Adipocyte (in vitro differentiated cells): ENCODE data around the gene ATP5PO.
A peak's percentile ranks its signal among the peaks of the same experiment; 100 is the strongest.

Experiments used
- DNase-seq: peaks from one replicate; pipeline ENCODE4 v3.0.0-alpha.2; 2015; ENCODE audit warnings: low read depth
- H3K27me3 ChIP-seq: replicated peaks from 2 replicates; pipeline ENCODE4 v1.7.0; 2013; ENCODE audit warnings: mild to moderate bottlenecking, low read length, moderate library complexity; ENCODE audit not compliant: control insufficient read depth, insufficient read depth
- H3K36me3 ChIP-seq: 2 replicates; pipeline ENCODE4 v1.7.0; 2013; ENCODE audit warnings: low read length, mild to moderate bottlenecking, moderate library complexity; ENCODE audit not compliant: control insufficient read depth, insufficient read depth, severe bottlenecking
- H3K4me1 ChIP-seq: 2 replicates; pipeline ENCODE4 v1.7.0; 2013; ENCODE audit warnings: mild to moderate bottlenecking, low read length, moderate library complexity; ENCODE audit not compliant: control insufficient read depth, insufficient read depth
- H3K4me3 ChIP-seq: 2 replicates; pipeline ENCODE4 v1.7.0; 2013; ENCODE audit warnings: mild to moderate bottlenecking, low read length, moderate library complexity
- H3K9ac ChIP-seq: 2 replicates; pipeline ENCODE4 v1.7.0; 2013; ENCODE audit warnings: mild to moderate bottlenecking, low read length, moderate library complexity
- H3K9me3 ChIP-seq: 2 replicates; pipeline ENCODE4 v1.7.0; 2013; ENCODE audit warnings: mild to moderate bottlenecking, low read length, moderate library complexity; ENCODE audit not compliant: control insufficient read depth

ATP5PO gene

DNA sequence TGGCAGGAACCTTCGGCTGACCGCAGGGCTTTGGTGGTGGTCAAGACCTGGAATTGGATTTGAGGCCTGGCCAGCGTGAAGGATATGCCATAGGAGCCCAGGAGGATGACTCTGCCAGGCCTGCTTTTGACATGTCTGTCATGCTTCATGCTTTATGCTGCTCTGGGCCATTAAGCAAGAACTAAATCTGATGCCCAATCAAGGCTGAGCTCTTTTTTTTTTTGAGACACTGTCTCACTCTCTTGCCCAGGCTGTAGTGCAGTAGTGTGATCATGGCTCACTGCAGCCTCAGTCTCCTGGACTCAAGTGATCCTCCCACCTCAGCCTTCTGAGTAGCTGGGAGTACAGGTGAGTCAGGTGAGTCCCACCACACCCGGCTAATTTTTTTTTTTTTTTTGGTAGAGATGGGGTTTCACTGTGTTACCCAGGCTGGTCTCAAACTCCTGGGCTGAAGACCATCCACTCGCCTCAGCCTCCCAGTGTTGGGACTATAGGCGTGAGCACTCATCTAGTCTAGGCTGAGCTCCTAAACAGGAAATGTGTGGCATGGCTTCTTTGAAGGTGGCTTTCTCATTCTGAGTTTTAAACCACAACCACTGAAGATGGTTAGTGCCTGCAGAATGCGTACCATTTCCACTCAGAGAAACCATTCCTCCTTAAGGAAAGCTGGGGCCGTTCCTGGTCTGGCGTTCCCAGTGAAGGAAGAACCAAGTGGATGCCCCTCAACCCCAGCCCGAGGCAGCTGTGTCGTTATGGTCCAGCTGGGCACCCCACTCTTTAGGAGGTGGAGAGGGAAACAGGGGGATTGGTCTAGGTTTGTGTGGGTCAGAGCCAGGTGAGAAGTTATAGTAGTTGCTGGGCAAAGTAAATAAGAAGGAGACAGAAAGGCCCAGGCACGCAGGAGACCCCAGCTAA lies 34.2 kb upstream of the ATP5PO start:
- Histone ChIP-seq H3K4me1 (peaks cover 30% of the 10 kb centered on the region), H3K4me3 (no peak overlapping the region), H3K9ac (no peak overlapping the region), H3K9me3 (peaks cover under 1% of the 10 kb centered on the region), H3K27me3 (no peaks in the 10 kb centered on the region), H3K36me3 (no peaks in the 10 kb centered on the region)
- no peak for DNase-seq

DNA sequence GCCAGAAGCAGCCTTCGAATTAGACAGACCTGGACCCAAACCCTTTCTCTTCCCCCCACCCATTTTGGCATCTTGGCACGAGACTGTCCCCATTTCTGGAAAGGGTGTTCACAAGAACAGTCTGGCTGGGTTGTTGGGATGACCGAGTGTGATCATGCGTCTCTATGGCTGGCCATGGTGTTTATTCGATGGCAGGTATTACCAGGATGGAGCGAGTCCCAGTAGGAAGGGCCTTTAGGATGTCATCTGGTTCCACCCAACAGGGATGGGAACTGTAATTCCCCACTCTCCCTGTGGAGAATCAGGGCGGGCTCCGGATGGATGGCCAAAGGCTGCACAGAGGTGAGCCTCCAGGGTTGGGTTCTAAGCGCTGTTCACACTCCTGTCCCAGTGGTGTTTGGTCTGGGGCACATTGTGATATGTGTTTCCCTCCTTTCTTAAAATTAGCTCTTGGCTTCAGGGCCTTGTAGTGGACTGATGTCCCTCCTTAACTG lies 33.4 kb upstream of the ATP5PO start:
- Histone ChIP-seq H3K4me1 (peaks cover 30% of the 10 kb centered on the region), H3K36me3 (no peaks in the 10 kb centered on the region), H3K9ac (no peak overlapping the region), H3K4me3 (no peak overlapping the region), H3K9me3 (peaks cover 4% of the 10 kb centered on the region), H3K27me3 (no peaks in the 10 kb centered on the region)
- no peak for DNase-seq

DNA sequence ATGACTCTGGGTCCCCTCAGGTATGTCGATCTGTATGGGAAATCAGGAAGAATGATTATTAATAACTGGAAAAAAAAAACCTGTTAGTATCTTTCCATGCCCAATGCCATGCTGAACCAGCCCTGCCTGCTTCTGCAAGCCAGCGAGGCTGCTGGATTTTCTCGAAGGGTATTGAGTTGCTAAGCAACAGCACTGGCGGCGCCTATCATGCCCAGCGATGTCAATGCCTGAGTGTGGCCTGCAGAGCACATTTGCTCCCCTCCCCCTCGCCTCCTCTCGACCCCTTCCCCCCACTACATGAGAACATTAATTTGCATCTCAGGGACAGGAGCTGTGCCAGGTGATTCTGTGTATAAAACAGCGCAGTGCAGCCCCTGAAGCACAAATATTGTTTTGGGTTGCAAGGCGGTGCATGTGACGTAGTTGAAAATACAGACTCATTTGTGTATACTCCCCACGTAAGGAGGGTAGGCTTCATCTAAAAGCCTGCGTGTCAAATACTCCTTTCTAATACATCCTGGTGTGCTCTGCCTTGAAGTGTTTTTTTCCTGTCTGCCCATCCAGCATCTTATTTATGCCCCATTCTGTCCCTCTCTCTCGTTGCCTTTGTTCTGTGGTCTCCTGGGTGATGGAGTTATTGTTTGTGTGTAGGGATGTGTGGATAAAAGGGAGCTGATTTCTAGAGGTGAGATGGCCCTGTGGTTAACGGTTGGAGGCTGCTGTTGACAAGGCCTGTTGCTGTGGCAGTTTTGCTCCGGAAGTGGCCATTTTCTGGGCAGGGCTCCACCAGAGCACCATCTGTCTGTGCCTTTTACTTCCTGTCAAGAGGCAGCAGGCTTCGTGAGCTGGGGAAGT lies 32.7 kb upstream of the ATP5PO start:
- H3K27me3 ChIP-seq, result no peaks in the 10 kb centered on the region
- peaks cover 30% of the 10 kb centered on the region for H3K4me1 ChIP-seq
- no peak for DNase-seq
- H3K9me3 ChIP-seq, result peaks cover 4% of the 10 kb centered on the region
- no peaks in the 10 kb centered on the region for H3K36me3 ChIP-seq
- peak overlapping the region; percentile 77 for H3K4me3 ChIP-seq
- H3K9ac ChIP-seq, result peak overlapping the region; percentile 76

DNA sequence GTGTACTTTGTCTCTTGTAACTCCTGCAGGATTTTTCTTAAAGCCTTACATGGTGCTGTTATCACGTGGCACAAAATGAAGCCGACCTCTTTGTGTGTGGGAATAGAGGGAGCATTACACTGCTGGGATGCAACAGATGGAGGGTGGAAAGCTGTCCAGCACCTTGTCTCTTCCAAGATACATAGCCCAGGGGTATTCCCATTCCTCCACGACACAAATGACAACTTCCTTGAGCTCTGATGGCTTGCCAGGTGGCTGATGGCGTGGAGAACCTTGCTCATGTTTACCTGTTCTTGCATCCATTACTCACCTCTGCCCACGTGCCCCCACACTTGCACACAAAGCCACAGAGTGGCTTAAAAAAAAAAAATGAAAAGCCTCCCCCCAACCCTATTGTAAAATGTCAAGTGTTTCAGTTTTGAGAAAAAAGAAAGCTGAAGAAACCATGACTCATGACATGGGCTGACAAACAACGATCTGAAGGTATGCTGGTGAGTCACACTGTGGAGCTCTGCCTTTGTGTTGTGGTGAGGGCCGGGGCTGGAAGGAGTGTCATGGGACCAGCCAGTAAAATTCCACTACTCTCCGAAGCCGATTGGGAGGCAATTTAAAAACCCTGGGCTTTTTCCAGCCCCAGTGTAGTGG lies 32.0 kb upstream of the ATP5PO start:
- H3K9ac ChIP-seq, result peak overlapping the region; percentile 76
- H3K27me3 ChIP-seq, result no peaks in the 10 kb centered on the region
- H3K36me3 ChIP-seq, result no peaks in the 10 kb centered on the region
- DNase-seq, result peak; percentile 97
- peaks cover 4% of the 10 kb centered on the region for H3K9me3 ChIP-seq
- H3K4me1 ChIP-seq, result peaks cover 30% of the 10 kb centered on the region
- H3K4me3 ChIP-seq, result peak overlapping the region; percentile 77

DNA sequence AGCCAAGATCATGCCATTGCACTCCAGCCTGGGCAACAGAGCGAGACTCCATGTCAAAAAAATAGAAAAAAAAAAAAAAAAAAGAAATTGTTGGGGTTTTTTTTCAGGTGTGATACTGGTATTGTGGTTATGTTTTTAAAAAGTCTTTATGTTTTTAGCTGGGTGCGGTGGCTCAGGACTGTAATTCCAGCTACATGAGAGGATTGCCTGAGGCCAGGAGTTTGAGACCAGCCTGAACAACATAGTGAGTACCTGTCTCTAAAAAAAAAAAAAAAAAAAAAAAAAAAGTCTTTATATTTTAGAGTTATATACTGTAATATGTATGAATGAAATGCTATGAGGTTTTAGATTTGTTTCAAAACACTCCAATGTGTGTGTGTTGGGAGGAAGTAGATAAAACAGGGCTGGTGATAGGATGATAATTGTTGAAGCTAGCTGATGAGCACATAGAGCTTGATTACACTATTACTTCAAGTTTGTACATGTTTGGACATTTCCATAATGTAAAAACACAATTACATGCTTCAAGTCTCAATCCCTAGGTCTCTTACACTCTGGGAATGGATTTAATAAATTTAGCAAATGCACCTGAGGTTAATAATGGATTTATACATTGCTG lies 30.2 kb upstream of the ATP5PO start:
- no peak overlapping the region for H3K4me3 ChIP-seq
- DNase-seq, result no peak
- H3K9ac ChIP-seq, result no peak overlapping the region

DNA sequence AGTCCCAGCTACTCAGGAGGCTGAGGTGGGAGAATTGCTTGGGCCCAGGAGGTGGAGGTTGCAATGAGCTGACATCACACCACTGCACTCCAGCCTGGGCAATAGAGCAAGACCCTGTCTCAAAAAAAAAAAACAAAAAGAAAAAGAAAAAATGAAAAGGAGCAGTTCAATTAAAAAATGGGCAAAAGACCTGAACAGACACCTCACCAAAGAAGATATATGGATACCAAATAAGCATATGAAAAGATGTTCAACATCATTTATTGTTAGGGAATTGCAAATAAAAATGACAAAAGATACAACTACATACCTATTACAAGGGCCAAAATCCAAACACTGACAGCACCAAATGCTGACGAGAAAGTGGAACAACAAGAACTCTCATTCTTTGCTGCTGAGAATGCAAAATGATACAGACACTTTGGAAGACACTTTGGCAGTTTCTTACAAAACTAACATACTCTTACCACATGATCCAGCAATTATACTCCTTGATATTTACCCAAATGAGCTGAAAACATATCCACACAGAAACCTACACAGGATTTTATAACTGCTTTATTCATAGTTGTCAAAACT lies 28.7 kb upstream of the ATP5PO start:
- no peak for DNase-seq

More for the DNA sequence above, 30.2 kb upstream of the ATP5PO start:
- peaks cover 4% of the 10 kb centered on the region for H3K9me3 ChIP-seq
- no peaks in the 10 kb centered on the region for H3K36me3 ChIP-seq
- peaks cover 16% of the 10 kb centered on the region for H3K4me1 ChIP-seq
- no peaks in the 10 kb centered on the region for H3K27me3 ChIP-seq

DNA sequence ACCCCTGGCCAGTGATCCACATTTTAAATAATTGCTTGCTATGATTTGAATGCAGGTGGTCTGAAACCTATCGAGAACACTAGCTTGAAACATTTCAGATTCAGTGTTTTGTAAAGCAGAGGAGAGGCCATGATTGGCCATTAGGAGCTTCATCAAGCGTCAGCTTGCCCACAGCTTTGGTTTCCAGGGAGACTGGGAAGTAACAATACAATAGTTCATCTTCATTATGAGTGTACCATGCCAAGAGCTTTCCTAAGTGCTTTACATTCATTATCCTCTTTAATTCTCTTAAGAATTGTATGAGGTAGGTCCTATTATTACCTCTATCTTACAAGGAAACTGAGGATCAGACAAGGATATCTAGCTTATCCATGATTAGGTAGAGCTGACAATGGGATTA lies 27.7 kb upstream of the ATP5PO start:
- Histone ChIP-seq H3K4me1 (peaks cover 12% of the 10 kb centered on the region), H3K9ac (no peak overlapping the region), H3K4me3 (no peak overlapping the region), H3K36me3 (no peaks in the 10 kb centered on the region), H3K27me3 (no peaks in the 10 kb centered on the region), H3K9me3 (peaks cover 4% of the 10 kb centered on the region)
- DNase-seq, result no peak

More for the DNA sequence above, 28.7 kb upstream of the ATP5PO start:
- H3K4me1 ChIP-seq, result peaks cover 16% of the 10 kb centered on the region
- H3K9me3 ChIP-seq, result peaks cover 4% of the 10 kb centered on the region
- H3K27me3 ChIP-seq, result no peaks in the 10 kb centered on the region
- no peaks in the 10 kb centered on the region for H3K36me3 ChIP-seq
- H3K9ac ChIP-seq, result no peak overlapping the region
- H3K4me3 ChIP-seq, result no peak overlapping the region

DNA sequence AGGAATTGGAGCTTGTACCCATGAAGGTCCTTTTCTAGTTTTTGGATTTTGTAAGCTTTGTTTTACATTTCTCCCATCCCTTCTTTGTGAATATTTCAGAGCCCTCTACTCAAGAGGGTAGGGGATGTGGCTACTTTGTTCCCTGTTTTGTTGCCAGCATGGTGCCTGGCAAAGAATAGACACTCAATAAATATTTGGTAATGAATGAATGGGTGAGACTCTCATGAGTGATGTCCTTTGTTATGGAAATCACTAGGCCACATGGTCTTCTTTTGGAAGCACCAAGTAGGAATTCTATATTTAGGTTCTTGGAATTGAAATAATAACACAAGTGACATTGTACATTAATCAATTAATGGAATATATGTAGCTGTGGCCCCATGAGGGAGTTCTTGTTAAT lies 26.8 kb upstream of the ATP5PO start:
- peaks cover 4% of the 10 kb centered on the region for H3K9me3 ChIP-seq
- no peaks in the 10 kb centered on the region for H3K27me3 ChIP-seq
- H3K4me1 ChIP-seq, result peaks cover 5% of the 10 kb centered on the region
- H3K36me3 ChIP-seq, result no peaks in the 10 kb centered on the region
- H3K4me3 ChIP-seq, result no peak overlapping the region
- no peak overlapping the region for H3K9ac ChIP-seq
- no peak for DNase-seq

DNA sequence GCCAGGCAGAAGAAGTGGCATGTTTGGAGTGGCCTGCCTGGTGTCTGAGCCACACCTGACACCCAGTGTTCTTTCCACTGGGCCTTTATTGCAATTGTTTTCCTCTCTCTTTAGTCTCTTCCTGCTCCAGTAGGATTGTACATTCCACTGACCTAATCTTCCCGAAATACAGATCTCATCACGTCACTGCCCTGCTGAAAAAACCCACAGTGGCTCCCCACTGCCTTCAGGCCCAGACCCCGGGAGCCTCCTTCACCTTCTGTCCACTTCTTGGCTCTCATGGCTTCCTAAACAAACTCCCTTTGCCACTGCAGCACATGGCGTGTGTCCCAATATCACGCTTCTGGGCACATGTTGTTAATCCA lies 25.3 kb upstream of the ATP5PO start:
- Histone ChIP-seq H3K4me1 (peaks cover 13% of the 10 kb centered on the region), H3K36me3 (no peaks in the 10 kb centered on the region), H3K4me3 (no peak overlapping the region), H3K27me3 (no peaks in the 10 kb centered on the region), H3K9ac (no peak overlapping the region), H3K9me3 (peaks cover 4% of the 10 kb centered on the region)
- no peak for DNase-seq

DNA sequence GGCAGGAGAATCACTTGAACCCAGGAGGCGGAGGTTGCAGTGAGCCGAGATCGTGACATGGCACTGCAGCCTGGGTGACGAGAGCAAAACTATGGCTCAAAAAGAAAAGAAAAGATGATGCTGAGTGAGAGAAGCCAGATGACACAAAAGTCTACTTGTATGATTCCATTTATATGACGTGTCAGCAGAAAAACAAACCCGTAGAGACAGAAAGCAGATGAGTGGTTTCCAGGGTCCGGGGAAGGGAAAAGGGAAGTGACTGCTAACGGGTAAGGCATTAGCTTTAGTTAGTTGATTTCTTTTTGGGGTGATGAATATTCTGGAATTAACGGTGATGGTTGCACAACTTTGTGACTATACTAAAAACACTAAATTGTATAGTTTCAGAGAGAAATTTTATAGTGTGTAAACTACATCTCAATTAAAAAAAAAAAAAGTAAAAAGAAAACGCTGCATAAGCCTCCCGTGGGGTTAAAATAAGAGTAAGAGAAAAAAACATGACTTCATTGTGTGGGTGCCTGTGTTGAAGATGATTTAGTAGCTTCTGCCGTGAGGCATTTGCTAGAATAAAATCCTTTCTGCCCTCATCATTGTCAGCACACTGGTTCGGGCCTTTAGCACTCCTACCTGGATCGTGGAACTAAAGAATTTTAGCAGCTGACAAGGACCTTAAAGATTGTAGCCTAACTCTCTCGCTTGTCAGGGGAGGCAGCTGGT lies 24.7 kb upstream of the ATP5PO start:
- Histone ChIP-seq H3K9me3 (peaks cover 4% of the 10 kb centered on the region), H3K4me3 (no peak overlapping the region), H3K36me3 (no peaks in the 10 kb centered on the region), H3K27me3 (no peaks in the 10 kb centered on the region), H3K4me1 (peaks cover 16% of the 10 kb centered on the region), H3K9ac (no peak overlapping the region)
- no peak for DNase-seq
